GM18498 (cell line): ENCODE measurements around the gene LURAP1L.

Source experiments
- ATAC-seq: cut with Tn5 transposase; IDR thresholded peaks from one replicate; pipeline ENCODE4 v1.9.1; 2021; ENCODE audit warnings: mild to moderate bottlenecking, moderate library complexity; ENCODE audit not compliant: unreplicated experiment

Gene LURAP1L, protein sequence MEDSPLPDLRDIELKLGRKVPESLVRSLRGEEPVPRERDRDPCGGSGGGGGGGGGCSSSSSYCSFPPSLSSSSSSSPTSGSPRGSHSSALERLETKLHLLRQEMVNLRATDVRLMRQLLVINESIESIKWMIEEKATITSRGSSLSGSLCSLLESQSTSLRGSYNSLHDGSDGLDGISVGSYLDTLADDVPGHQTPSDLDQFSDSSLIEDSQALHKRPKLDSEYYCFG

GRCh38 chr9:12774861-12775678 lies at the start of gene LURAP1L:
Gene LURAP1L, plus strand, starts transcription at chr9:12775020. Its CDS starts 696 bp downstream, at chr9:12775716.
- no peak for ATAC-seq

GRCh38 chr9:12726795-12727194 lies 48.0 kb upstream of the LURAP1L start:
- ATAC-seq: no peak

DNA sequence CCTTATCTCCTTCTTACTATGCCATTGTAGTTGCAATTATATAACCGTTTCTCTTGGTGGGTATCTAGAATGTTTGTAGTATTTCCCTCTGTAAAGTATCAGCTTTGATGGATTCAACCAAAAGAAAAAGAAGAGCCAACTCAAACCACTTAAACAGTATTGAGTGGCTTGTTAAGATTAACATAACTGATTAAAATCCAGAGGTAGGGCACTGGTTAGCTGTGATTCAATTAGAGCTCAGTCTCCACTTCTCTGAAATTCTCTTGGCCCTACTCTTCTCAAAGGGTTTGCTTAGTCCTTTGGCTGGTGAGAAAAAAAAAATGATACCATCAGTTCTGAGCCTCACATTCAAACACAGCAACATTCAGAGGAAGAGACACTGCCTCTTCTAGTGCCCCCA lies 44.6 kb upstream of the LURAP1L start:
- ATAC-seq: no peak

- ATAC-seq: no peak
Observed at GRCh38 chr9:12730927-12731326, 43.9 kb upstream of the LURAP1L start.

DNA sequence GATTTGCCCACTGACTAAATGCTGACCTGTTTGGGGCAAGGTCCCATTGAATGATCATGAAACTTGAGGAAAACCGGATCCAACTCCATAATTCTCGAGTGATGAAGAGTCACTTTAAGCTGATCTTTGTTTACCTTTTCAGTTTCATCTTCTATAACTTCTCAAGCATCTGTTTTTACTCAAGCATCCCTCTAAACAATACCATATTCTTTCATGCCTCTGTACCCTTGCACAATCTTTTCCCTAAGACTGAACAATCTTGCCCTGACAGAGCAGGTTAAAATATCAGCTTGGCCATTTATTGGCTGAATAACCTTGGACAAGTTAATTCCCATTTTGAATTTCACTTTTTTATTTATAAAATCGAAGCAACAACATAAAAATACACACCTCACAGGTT lies 41.8 kb upstream of the LURAP1L start:
- no peak for ATAC-seq

DNA sequence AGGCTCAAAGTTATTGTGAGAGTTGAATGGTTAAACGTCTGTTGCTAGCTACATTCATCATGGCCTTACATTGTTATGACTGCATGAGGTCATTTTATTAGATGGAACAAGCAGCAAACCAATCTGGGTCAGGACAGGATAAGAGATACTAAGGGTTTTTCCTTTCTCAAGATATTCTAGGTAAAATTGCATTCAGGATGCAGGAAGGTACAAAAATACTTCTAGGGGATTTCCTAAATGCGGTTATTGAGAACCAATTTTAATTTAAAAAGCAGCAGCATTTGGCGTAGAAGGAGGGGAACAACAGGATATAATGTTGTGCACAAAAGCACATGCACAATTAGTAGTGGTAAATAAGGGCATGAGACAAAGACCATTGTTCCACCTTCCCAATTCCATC lies 39.2 kb upstream of the LURAP1L start:
- no peak for ATAC-seq

DNA sequence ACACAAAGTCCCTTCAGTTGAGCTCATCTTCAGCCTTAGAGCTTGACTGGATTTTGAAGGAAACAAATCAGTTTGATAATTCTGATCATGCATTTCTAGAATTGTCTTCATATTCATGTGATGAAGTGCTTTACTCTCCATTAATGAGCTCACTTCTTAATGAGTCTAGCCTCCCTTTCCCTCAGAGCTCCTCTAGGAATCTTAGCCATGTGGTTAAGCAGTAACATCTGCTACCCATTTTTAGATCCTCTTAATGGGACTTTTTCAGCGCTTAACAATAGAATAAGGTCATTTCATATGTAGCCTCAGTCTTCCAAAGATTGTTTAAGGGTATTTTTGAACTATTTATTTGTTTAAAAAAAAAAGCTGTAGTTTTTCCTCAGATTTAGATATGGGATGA lies 36.9 kb upstream of the LURAP1L start:
- no peak for ATAC-seq

DNA sequence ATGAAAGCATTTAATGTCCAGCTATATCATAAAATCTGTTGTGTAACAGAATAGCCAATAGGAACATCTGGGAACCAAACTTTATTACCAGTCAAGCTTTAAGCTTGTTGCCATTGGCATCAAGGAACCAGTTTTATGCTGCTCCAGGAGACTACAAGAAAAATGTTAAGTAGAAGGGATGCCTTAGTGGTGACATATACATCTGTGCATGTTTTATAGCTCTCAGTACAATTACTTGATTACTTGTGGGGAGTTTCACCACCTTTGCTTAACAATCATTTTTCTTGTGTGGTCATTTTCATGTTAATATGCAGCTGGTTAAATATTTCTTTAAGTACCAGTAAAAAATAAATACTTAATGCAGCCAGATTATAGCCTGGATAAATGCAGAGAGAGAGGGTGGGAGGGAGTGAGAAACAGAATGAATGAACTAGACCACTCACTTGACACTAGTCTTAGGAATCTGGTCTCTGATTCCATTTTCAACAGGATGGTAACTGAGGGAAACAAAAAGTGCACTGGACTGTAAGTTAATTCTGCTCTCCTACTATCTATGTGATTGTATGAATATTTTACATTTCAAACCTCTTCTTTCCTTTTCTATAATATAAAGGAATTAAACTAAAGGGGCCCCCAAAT lies 35.7 kb upstream of the LURAP1L start:
- no peak for ATAC-seq

DNA sequence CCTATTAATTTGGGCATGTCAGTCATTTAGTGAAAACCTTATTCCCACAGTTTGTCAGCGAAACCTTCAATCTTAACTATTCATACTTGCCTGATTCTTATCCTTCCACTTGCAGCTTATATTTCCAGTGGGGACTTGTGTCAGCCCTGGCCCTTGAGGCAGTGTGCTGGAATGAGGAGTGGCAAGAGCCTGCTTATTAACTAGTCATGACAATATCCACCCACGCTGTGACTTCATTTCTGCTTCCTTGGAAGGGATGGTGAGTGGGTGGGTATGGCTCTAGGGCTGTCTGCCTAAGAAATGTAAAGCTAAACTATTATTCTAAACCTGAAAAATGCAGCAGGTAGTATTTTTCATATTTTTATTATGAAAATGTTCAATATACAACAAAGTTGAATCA lies 34.0 kb upstream of the LURAP1L start:
- ATAC-seq: no peak

GRCh38 chr9:12748016-12748415 lies 26.8 kb upstream of the LURAP1L start:
- ATAC-seq: no peak

DNA sequence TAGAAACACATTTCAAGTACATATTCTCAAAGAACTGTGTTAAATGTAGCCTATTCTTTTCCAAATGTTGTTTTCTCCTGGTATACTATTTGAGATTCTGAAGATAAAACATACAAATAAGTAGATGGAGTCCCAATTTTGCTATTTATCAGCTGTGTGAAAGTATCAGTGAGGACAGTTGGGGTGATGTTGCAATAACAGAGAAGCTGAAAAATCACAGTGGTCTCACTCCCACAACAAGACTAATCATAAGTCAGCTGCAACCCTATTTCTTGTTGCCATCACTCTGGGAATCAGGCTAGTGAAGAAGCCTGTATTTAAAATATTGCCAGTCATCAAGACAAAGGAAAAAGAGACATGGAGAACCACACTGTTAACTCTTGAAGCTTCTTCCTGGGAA lies 25.9 kb upstream of the LURAP1L start:
- ATAC-seq: no peak

GRCh38 chr9:12753931-12754330 lies 20.9 kb upstream of the LURAP1L start:
- no peak for ATAC-seq

GRCh38 chr9:12759761-12760160 lies 15.1 kb upstream of the LURAP1L start:
- ATAC-seq: no peak

DNA sequence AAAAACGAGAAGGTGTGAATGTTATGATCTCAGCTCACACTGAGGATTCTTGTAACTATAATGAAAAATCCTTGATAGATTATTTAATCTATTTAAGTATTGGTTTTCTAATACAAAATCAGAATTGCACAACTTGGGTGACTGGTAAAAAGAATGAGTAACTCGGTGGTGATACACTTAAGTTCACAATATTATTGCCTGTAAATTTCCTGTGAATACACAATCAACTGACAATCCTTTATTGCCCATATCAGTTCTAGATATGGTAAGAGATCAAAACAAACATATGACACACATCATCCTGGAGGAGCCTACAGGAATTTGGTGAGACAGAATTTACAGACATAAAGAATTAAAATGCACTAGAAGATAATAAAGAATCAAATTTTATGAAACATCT lies 14.1 kb upstream of the LURAP1L start:
- no peak for ATAC-seq

DNA sequence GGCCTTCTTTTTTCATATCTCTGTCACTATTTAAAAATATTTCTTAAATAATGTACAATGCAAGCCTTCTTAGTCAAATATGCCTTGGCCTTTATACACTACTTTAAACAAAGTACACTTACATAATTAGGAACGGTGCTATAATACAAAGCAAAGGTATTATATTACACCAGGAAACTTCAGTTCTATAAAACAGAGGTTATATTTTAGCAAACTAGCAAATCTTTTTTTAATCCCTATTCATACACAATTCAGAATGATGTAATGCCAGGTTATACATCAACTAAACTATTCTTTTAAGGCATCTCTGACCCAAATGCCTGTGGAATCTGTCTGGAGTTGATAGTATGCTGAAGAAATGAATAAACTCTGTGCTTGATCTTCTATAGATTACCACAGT lies 10.7 kb upstream of the LURAP1L start:
- no peak for ATAC-seq

DNA sequence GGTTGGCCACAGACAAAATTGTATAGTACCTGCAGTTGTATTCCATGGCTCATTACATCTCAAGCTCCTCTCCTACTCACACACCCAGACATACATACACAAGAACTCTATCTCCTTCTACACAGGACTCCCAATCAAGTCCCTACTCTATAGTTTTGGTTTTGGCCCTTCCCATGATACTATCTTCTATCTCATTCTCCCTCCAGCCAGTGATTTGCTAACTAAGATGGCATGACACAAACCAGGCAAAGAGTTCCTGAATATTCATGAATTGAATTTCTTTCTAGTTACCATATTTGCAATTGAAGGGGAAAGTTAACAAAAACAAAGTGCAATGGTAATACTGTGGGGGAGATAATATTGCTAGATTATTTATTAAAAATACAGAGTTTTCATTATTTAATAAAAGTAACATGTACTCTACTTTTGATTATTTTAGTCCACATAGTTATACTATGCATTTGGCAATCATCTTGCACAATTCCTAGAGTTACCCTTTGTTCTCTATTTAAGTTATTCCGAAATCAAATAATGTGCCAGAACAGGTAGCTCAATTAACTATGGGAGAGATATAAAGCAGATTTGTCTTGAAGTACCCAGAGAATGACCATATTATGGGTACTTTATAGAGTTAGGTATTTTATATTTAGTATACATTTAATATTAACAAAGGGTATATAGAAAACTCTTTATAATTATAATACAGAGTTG lies 9.6 kb upstream of the LURAP1L start:
- ATAC-seq: no peak

GRCh38 chr9:12766357-12766756 lies 8.5 kb upstream of the LURAP1L start:
- ATAC-seq: no peak

GRCh38 chr9:12770261-12770660 lies 4.6 kb upstream of the LURAP1L start:
- no peak for ATAC-seq

GRCh38 chr9:12771891-12772290 lies 2.9 kb upstream of the LURAP1L start:
- no peak for ATAC-seq

DNA sequence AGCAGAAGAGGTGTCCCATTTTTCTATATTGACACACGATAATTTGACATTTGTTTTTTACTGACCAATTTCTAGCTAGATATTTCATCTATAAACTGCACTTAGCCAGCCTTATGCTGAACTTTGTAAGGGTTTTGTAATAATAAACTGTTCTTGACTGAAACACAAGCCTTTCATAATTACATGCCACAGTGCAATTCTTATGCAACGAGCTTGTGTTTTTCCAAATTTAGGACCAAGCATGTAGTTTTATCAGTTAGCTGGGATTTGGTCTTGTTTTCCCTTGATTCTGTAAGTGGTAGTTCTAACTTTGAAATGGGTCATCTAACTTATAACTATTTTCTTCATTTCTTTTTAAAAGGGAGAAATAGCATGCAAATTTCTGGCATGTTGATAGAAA lies 1.3 kb upstream of the LURAP1L start:
- no peak for ATAC-seq
